ENCODE data around the gene EFNA3.

- no peak for TF ChIP-seq CTCF (IDR thresholded peaks at IDR 0.05; ENCODE audit: insufficient read depth, low read depth, low read length)
- TF ChIP-seq EZH2 (IDR thresholded peaks at IDR 0.05; ENCODE audit: insufficient read depth, low read length): no peak
These were observed 20.7 kb downstream of the EFNA3 start for GRCh38 chr1:155099331-155099730.
